Measurements from ENCODE around the gene KSR1. TPM values are rescaled to one million over a fixed set of nuclear protein-coding genes. Genes with fewer than 3 reads are reported as not detected.
A peak's percentile ranks its signal among the peaks of the same experiment; 100 is the strongest.
"Not testable (repeated sequence)": the region's sequence is repeated elsewhere in the genome, so short reads cannot be mapped to it uniquely, and the experiment has no call there.

Gene KSR1
- total RNA-seq, 1 donor from 2014 or later: 49.7 TPM

DNA sequence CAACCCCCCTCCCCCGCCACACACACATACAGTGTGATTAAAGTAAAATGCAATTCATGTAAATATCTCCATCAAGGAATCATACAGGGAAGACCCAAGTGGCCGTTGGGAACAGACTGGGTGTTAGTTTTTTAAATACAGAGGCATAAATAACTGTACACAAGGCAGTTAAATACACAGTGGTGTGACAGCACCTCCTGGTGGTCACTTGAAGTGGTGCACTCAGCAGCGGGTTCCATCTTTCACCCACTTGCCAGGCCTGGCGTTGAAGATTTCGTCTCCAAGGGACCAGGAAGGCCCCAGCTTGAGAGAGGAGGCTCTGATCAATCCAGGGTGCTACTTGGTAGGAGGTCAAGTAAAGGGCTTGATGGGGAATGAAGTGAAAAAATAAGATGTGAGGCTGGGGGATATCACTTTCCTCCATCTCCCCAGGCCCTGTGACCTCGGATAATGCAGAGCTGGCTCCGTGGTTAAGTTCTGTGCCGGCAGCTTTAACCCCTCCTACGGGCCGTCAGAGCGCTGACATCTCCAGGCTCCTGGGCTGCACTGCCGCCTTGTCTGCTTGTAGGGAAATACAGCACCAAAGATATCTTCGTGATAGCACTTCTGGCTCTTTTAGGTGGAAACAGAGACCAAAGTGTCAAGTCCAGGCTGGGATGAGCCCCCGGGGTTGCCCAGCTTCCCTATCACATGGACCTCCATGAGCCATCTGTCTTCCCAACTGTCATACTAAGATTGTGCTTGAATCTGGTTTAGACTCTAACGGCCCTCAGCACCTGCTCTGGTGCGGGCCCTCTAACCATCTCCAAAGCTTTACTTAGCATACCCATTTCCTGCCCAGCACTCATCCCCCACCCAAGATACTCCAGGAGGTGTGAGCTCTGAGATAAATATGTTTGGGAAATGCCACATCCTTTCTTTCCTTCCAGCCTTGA, 195.4 kb downstream of the KSR1 start:
- peak; percentile 20 for DNase-seq (ENCODE audit: extremely low read depth, low read depth, low spot score)

DNA sequence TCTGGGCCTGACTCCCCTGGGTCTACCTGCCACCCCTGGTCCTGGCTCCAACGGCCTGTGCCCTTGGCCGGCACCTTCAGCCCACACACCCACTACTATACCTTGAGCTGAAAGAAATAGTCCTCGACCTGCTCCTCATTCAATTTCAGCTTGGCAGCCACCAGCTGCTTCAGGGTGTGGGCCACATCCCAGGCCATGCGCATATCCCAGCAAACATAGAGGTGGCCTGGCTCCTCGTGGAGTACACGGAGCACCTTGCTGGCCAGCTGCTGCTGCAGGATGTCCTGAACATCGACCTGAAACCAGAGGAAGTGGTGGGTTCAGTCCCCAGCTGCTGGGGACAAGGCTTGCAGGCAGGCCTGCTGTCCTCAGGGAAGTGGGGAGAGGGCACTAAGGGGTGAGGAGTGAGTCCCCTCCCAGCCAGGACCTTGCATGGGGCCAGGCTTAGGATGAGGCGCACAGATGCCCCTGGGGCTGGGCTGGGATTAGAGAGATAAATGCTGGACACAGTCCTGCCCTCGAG, 197.3 kb downstream of the KSR1 start:
- not testable (repeated sequence) for DNase-seq (ENCODE audit: extremely low read depth, low read depth, low spot score)

DNA sequence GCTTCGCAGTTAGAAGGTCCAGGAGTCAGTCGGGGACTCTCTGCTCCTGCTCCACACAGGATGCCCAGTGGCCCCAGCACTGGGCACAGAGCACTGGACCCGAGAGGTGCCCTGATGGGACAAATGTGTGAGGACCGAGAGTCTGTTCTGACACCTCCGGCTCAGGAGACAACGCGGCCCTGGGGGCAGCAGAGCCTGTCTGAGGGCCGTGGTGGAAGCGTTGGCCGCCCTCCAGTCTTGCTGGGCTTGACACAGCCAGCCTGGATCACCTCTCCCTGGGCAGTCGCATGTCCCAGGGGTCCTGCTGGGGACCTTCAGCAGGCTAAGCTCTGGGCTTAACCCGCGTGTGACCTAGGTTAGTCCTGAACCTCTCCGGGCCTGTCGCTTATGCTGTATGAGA, 197.9 kb downstream of the KSR1 start:
- DNase-seq (ENCODE audit: extremely low read depth, low read depth, low spot score): no peak

DNA sequence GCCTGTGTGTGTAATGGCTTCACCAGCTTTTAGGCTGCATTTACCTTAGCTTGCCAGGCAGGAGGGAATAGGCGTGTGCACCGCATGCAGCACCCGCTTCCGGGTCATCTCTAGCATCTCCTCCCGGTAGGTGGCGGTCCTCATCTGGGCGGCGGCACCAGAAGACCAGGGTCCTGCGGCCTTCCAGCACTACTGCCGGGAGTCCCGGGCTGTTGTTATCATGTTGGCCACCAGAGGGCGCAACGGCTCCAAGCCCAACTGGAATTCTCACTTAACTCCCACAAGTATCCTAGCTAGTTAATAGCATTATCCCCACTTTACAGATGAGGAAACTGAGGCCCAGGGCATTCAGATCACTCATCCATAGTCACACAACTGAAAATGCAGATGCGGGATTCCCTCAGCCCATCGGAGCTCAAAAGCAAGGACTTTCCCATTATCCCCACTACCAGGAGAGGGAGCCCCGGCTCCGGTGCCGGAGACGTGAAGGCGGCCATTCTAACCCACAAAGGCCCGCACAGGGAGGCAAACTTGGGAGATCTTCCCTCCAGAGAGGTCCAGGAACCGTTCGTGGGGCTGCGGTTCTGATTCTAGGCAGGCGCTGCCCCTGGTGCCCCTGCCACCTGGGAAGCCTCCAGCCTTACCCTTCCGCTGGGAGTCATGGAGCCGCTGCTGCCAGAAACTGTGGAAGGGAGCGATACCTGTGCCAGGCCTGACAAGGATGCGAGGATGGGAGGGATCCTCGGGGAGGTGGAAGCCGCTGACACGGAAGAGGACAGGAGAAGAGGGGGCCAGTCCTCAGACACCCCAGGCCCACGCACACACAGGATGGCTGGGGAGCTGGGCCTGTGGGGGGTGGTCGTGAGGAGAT, 198.6 kb downstream of the KSR1 start:
- no peak for DNase-seq (ENCODE audit: extremely low read depth, low read depth, low spot score)

DNA sequence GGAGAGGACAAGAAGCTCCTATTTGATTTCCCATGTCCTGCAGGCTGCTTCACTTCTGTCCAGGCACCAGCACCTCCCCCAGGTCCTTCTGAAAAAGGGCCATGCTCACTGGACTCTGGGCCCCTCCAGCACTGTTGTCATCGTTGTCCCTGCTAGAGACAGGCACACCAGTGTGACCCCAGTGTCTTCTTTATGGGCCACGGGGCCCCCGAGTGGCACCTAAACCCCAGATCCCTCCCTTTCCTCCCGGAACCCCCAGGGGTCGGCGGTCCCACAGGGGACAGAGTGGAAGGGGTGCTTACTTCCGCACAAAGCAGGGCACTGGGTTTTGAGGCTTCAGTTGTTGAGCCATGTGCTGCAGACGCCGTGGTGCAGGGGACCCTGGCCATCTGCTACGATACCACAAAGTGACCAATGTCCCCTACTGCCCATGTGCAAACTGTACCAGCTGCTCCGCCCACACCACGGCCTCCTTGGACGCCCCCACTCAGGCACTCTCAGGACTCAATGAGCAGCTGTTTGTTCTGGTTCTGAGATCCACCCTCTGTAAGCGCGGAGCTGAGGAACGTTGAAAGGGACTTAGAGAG, 199.4 kb downstream of the KSR1 start:
- DNase-seq (ENCODE audit: extremely low read depth, low read depth, low spot score): not testable (repeated sequence)

DNA sequence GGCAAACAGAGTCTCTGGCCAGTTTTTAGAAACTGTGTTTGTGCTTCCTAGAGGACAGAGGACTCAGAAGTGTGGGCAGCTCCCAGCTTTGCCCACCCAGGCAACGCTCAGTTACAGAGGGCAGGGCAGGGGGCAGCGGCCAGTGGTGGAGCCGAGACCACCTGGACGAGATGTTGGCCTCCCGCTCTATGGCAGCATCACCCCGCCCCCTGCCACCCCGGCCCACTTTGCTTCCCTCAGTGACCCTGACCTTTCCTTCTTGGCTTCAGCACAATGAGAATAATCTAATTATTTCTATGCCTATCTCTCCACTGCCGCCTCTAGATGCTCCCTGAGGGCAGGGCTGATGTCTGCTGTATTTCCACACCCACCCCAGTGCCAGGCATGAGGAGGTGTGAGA, 200.4 kb downstream of the KSR1 start:
- not testable (repeated sequence) for DNase-seq (ENCODE audit: extremely low read depth, low read depth, low spot score)

DNA sequence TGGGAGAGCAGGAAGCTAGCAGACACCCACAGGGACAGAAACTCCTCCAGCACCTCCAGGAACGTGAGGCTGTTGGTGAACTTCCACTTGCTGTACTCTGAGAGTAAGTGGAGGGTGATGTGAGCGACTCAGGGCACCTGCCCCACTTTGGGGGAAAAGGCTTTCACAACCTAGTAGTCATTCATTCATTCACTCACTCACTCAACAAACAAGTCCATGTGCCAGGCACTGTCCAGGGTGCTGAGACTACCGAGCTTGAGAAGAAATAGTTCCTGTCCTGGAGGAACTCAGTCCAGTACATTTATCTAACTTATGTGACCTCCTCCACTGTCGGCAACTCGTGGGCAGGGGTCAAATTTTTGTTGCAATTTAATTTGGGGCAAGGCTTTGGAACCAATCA, 201.4 kb downstream of the KSR1 start:
- no peak for DNase-seq (ENCODE audit: extremely low read depth, low read depth, low spot score)

DNA sequence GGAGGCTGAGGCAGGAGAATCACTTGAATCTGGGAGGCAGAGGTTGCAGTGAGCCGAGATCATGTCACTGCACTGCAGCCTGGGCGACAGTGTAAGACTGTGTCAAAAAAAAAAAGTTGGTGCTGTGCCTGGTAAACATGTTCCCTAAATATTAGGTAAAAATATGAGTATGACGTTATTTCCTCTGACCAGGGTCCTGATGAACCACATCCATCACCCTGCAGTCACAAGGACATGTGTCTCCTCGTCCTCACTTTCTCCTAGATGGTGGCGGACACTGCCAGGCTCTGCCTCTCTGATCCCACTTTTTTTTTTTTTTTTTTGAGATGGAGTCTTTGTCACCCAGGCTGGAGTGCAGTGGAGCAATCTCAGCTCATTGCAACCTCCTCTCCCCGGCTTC, 203.4 kb downstream of the KSR1 start:
- DNase-seq (ENCODE audit: extremely low read depth, low read depth, low spot score): no peak

DNA sequence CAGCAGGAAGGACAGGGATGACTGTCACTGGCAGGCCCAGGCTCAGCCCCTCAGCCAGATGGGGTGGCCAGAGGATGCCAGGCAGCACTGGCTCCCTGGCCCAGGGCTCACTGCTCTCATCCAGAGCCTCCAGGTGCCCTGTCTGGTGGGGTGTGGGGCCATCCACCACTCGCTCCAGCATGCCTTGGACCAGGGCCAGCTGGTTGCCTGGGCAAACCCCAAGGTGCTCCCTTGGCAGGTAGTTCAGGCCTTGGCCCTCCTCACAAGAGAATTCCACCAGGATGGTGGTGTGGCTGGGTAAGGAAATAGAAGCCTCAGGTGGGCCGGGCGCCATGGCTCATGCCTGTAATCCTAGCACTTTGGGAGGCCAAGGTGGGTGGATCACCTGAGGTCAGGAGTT, 204.2 kb downstream of the KSR1 start:
- DNase-seq (ENCODE audit: extremely low read depth, low read depth, low spot score): no peak

DNA sequence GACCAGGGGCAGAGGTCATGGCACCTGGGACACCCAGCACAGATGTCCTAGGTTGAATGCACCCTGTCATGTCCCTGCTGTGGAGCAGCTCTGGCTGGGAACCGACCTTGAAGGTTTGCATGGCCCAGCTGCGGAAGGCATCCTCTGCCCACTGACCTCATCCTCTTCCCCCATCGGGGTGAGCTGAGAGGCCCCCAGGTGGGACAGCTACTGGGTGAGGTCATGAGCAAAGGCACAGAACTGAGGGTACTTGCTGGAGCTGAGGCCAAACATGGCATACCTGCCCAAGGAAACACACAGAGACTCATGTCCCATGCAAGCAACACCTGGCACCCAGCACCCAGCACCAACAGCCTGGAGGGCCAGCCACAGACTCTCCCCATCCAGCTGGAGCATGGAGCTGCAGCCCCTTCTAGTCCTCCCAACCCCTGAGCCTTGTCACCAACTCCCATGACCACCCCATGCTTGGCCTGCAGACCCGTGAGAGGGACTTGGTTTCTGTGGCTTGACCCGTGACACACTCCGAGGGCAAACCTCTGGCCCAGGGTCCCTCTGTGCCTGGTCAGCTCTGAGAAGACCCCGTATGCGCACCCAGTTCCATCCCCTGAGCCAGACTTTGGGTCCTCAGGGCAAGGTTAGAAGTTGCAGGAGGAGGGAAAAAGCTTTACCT, 207.8 kb downstream of the KSR1 start:
- DNase-seq (ENCODE audit: extremely low read depth, low read depth, low spot score): no peak

DNA sequence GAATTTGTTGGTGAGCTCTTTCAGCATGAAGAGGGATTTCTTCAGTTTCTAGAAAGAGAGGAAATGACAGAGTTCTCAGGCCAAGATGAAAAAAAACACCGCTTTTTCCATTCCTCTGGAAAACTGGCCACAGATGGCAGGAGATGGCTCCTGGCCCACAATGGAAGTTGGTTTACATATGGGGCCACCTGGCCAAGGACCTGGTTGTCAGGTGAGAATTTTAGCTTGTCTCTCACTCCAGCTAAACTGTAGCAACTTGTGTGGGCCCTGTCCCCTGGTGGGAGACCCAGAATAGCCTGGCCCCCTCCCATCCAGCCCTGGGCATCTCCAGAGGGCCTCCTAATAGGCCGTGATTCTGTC, 208.3 kb downstream of the KSR1 start:
- DNase-seq (ENCODE audit: extremely low read depth, low read depth, low spot score): no peak

DNA sequence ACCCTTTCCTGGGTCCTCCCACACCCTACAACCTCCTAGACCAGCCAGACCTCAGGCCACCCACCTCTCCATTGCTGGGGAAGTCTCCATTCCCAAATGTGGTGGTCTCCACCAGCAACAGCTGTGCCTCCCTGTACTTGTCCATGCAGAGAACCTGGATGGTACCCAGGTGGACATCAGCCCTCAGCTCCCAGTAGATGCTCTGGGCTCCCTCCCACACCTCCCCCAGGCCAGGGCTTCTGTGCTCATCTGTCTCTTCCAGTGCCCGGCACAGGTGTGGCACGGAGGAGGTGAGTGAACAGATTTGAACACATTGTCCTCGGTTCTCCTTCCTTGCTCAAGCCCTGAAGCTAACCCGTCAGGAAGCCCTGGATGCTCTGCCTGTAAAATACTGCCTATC, 209.3 kb downstream of the KSR1 start:
- DNase-seq (ENCODE audit: extremely low read depth, low read depth, low spot score): no peak

DNA sequence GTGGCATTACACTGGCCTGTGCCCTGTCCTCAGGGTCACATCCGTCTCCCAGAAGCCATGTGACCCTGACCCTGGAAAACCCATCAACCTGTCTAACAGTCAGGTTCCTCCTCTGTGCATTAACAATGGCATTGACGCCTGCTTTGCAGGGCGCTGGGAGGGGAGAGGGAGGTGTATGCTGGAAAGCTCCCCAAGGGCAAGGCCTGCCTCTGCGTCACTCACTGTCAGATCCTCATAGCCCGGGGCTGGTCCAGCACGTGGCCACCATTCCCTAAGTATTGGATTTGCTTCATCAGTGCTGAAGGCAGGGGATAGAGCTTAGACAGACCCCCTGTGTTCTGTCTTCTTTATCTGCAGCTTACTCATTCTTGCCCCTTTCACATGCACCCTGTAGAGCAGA, 210.0 kb downstream of the KSR1 start:
- not testable (repeated sequence) for DNase-seq (ENCODE audit: extremely low read depth, low read depth, low spot score)

DNA sequence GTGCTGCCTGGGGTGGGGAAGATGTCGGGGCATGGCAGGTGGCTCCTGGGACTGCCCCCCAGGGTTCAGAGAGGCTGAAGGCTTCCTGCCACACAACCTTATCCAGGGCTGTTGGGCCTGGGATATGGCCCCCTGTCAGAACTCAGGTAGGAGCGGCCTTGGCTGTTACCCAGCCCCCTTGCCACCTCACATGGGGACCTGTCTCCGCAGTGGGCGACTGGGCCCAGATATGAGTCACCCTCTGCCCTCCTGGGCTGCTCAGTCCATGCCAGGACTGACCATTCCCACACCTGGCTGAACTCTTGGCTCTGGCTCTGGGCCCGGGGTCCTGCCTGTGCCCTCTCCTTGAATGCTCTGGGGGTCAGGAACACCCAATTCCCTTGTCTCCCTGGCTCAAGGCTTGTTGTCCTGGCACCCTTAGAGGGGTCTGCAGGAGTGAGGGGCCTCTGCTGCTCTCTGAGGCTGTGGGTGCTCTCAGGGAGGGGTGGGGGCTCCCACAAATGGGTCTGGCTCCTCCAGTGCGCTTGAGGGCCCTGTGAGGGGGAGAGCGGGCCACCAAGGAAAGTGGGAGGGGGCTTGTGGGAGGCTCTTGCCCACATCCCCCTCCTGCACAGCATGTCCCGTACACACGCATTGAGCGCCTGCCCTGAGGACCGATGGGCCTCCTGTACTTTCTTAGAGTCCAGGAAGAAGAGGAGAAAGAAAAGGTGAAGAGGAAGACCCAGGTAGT, 210.7 kb downstream of the KSR1 start:
- DNase-seq (ENCODE audit: extremely low read depth, low read depth, low spot score): no peak

DNA sequence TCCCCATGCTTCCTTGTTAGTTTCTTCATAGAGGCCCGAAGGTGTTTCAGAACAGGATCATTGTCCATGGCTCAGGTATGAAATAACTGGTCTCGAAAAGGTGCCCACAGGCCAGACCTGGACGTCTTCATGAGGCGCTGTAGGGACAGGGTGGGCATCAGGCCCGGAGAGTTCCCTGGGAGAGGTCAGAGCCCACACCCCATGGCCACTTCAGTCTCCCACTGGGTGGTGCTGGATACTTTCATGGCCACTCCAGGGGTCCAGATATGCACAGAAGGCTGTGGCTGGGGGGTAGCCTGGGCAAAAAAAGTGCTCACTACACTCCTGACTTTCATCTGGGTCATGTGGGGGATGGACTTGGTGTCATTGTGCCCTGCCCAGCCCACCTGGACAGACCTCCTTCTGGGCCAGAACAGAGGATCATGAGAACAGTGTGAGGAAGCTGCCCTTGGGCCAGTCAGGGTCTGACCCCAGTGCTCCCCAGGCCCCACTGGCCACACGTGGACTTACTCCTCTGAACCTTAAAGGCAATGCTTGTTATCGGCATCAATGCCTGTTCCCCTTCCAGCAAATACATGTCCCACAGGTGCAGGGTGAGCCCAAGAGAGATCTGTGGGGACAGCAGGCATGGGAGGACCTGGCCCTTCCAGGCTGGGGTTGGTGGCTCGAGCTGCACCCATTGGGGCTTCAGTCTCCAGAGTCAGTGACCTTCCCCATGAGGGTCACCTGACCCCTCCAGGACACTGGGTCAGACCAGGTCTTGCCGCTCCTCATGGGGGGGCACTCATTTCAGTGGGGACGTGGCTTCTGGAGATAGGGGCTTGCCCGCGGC, 211.6 kb downstream of the KSR1 start:
- no peak for DNase-seq (ENCODE audit: extremely low read depth, low read depth, low spot score)

DNA sequence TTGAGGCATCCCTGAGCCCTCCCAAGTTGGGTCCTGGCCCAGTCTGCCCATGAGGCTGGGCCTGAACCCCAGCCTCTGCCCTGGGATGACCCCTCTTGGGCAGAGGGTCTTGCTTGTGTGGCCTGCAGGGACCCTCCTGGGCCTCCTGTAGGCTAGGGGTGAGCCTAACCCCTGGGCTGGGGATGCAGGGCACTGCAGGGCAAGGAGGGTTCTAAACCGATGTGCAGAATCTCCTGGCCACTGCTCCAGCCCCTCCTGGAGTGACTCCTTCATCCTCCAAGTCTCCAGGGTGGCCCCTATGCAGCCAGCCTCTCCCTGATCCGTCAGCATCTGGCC, 212.2 kb downstream of the KSR1 start:
- DNase-seq (ENCODE audit: extremely low read depth, low read depth, low spot score): no peak

DNA sequence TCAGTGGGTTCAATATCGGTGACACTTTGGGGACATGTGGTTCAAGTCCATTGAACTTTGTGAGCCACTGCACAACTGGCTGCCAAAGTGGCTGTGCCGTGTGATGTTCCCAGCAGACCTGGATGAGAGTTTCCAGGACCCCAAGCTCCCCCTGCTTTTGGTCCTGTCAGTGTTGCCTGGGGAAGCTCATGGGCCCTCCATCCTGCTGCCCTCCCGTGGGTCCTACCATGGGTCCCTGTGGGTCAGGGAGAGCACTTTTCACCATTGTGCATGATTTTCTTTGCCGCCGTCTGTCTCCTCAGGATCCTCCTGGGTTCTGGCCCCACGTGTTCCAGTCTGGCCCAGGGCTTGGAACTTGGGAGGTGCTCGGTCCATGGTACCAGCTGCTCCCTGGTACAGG, 212.9 kb downstream of the KSR1 start:
- no peak for DNase-seq (ENCODE audit: extremely low read depth, low read depth, low spot score)

DNA sequence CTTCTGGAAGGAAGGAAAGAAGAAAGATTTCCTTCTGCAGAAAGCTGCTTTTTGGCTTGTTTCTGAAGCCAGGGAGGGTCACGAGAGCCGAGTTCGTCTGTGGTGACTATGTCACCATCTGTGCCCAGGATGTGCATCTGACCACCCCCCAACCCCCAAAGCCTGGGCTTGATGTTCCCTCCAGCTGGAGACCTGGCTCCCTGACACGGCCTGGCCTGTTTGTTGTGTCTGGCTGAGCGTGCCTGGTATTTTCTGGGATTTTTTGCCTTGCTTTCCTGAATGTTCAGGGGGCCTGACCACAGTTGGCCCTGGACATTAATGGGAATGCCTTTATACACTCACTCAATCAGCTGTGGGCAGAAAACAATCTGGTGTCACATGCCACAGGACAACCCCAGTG, 213.6 kb downstream of the KSR1 start:
- DNase-seq (ENCODE audit: extremely low read depth, low read depth, low spot score): no peak
